AG10803 (cell line): ENCODE measurements around the gene ARPC5.

Source experiments
- DNase-seq: peaks from one replicate; pipeline ENCODE4 v3.0.0; 2010; ENCODE audit warnings: low read depth
- H3K4me3 ChIP-seq: 2 replicates; pipeline ENCODE4 v1.5.1; 2011; ENCODE audit warnings: mild to moderate bottlenecking, low read length, control low read depth
- CTCF ChIP-seq: conservative IDR thresholded peaks from 2 replicates; pipeline ENCODE4 v1.5.1; 2011; ENCODE audit warnings: mild to moderate bottlenecking, low read length, control low read depth, inconsistent platforms

ARPC5 gene

GRCh38 chr1:183653876-183654451, 18.4 kb upstream of the ARPC5 start:
- no peak for DNase-seq
- no peak for TF ChIP-seq CTCF
- no peak overlapping the region for H3K4me3 ChIP-seq

GRCh38 chr1:183653462-183653794, 17.8 kb upstream of the ARPC5 start:
- DNase-seq, result no peak

GRCh38 chr1:183652547-183653461, 17.2 kb upstream of the ARPC5 start, which contains the start of gene APOBEC4:
Gene APOBEC4, minus strand, starts transcription at chr1:183653316. Its CDS starts 4,535 bp downstream, at chr1:183648781.
- TF ChIP-seq CTCF, result no peak
- H3K4me3 ChIP-seq, result no peak within 1 kb of the TSS
- no peak for DNase-seq

More at GRCh38 chr1:183653462-183653794, 17.8 kb upstream of the ARPC5 start:
- H3K4me3 ChIP-seq, result no peak overlapping the region
- no peak for TF ChIP-seq CTCF

GRCh38 chr1:183652107-183652506, 16.5 kb upstream of the ARPC5 start:
- TF ChIP-seq CTCF, result no peak
- no peak overlapping the region for H3K4me3 ChIP-seq
- DNase-seq, result no peak

GRCh38 chr1:183651612-183652011, 16.0 kb upstream of the ARPC5 start:
- TF ChIP-seq CTCF, result no peak
- no peak for DNase-seq
- no peak overlapping the region for H3K4me3 ChIP-seq

GRCh38 chr1:183648042-183648441, 12.5 kb upstream of the ARPC5 start:
- DNase-seq, result no peak
- no peak overlapping the region for H3K4me3 ChIP-seq
- no peak for TF ChIP-seq CTCF

GRCh38 chr1:183646776-183647175, 11.2 kb upstream of the ARPC5 start:
- no peak for DNase-seq
- no peak for TF ChIP-seq CTCF
- no peak overlapping the region for H3K4me3 ChIP-seq
